GM19397 (cell line): ENCODE results near the gene SLC7A6OS.

ENCODE experiments used
- ATAC-seq: cut with Tn5 transposase; IDR thresholded peaks from one replicate; pipeline ENCODE4 v1.9.1; 2021; ENCODE audit warnings: mild to moderate bottlenecking, moderate library complexity; ENCODE audit not compliant: unreplicated experiment

The SLC7A6OS gene

DNA sequence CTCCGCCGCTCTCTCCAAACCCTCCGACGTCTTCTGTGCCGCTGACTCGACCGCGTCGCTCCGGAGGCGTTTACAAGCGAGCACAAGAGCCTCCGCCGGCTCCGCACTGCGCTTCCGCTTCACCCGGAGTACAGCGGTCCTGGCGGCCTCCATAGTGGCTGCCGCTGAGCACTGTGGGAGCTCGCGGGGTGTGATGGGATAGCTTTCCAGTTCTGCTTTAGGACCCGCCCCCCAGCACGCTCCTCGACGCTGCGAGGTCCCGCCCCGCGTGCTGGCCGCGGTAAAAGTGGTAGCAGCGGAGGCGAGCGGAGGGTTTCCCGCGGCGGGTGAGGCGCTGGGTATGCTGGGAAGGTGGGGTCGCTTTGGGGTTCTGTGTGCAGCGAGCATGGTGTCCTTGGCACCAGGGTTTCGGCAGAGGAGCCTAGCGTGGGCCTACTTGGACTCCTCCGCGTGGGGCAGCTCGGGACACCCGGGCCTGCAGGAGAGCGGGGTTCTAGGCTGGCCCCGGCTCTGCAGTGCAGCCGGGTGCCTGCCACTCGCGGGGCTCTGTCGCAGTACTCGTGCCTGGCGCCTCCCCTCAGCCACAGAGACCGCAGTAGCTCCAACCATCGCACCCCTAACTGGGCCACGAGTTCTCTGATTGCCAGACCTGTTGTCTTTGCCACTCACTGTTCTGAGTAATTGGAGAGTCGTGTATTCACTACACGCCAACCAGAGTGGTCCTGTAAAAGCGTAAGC lies at the start of gene SLC7A6OS, which contains the start of gene PRMT7:
SLC7A6OS (minus strand) TSS at position 173 of the 738 bp plus-strand sequence; CDS start at position 153, 20 bp downstream.
PRMT7 (plus strand) TSS at position 246 of the 738 bp plus-strand sequence. CDS start 4,961 bp downstream, outside the sequence.
- ATAC-seq = peak; percentile 95

DNA sequence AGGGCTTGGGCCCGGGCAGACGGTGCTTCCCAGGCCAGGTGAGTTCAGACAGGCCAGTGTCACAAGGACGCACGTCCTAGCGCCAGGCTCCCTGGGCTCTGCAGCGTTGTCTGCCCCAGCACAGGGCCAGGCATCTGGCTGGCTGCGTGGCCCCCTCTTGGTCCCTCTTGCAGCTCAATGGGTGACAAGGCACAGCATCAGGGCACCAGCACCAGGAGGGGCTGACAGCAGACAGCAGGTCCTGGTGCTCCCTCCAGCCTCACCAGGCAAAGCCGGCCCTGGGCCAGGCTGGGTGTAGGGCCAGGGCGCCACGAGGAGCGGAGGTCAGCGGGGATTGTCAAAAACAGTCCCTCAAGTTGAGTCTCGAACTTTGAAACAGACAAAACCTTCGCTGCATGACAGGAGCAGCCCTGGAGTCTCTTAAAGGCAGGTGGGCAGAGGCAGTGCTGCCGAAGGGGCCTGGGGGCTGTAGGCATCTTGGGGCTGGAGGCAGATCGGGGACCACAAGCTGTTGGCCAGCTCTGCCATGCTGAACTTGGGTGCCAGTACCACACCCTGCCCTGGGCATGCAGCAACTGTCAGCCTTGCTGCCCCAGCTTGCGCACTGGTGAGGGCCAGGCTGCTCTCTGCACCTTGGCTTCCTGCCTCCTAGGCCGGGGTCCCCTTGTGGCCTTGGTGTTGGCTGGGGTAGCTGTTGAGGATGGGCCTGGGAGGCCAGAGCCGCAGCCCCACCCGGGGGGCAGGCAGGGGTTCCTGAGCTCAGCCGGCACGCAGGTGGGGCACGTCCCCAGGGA lies 48.8 kb upstream of the SLC7A6OS start:
- ATAC-seq = no peak

DNA sequence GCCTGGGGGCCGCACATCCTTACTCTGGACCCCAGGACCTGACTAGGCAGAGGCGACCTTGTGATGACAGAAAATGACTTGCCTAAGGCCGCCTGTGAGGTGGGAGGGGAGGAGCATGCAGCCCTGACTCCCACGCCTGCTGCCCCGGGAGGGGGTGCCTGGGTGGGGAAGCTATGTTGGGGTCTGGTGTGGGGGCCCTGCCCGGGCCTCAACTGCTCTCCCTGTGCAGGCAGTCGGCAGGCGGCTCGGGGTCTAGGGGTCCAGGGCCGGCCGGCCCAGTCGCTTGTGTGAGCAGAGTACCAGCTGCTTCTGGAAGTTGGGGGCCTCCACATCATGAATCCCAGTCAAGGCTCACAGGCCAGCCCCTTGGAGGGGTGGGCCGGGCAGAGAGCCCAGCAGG lies 48.2 kb upstream of the SLC7A6OS start:
- ATAC-seq = no peak

DNA sequence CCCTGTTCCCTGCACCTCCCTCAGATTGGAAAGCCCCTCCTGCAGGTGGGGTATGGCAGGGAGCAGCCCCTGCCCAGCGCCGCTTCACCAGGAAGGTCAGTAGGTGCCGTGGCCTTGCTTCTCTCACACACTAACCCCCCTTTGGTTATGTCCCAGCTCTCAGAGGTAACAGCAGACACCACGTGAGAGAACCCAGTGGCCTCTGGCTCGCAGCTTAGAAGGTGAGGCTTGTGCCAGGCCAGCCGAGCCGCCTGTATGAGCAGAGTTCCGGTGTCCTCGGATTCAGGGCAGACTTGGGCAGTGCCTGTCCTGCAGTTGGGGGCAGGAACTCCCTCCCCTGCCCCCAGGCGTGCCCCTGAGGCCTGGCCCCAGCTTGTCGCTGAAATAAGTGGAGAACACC lies 47.2 kb upstream of the SLC7A6OS start:
- no peak for ATAC-seq

DNA sequence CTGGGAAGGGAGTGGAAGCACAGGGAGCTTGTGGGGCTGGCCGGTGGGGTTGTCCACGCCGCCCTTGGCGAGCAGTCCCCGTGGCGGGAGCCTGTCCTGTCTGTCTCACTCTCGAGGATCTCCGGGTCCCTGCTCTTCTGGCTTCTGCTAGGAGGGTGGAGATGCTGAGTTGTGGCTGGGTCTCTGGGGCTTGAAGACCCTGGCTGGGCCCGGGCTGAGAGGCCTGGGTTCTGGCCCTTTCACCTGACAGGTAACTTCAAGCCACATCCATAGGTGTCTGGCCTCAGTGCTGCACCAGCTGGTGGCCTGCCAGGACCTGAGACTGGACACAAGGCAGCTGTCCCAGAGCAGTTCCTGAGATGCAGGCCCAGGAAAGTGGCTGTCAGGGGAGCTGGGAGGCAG lies 46.8 kb upstream of the SLC7A6OS start:
- ATAC-seq = no peak

DNA sequence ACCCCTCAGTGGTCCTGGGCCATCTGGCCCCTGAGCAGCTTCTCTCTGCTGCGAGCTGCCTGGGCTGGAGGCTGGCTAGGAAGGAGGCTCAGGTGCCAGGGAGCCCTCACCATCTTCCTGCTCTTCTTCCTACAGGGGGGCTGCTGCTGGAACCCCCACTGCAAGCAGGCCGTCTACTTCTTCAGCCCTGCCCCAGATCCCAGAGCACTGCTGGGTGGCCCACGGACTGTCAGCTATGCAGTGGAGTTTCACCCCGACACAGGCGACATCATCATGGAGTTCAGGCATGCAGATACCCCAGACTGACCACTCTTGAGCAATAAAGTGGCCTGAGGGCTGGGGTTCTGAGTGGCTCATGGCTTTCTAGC lies 46.2 kb upstream of the SLC7A6OS start:
- no peak for ATAC-seq

DNA sequence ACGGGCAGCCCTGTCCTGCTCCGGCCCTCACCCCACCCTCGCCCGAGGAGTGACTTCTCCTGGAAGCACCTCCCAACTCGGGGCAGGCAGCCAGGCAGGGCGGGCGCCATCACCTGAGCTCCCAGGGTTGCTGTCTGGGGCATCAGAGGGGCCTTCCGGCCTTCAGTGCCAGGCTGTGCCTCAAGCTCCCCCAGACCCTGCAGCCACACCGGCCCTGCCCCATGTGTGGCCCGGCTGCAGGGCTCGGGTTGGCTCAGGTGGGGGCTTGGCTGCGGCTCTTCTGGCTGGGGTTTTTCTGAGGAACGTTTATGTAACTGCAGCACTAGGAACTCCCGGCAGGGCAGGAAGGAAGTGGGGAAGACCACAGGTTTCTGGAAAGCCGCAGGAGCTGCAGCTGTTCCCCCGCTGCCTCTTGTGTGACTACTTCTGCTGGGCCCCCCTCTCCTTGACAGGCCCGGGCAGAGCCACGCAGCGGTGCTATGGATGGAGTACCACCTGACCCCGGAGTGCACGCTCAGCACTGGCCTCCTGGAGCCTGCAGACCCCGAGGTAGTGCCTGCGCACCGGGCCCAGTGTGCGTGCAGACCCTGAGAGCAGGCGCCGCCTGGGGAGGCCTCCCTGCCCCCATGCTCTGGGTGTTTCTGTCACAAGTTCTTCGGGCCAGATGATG lies 45.6 kb upstream of the SLC7A6OS start:
- ATAC-seq = peak; percentile 71

DNA sequence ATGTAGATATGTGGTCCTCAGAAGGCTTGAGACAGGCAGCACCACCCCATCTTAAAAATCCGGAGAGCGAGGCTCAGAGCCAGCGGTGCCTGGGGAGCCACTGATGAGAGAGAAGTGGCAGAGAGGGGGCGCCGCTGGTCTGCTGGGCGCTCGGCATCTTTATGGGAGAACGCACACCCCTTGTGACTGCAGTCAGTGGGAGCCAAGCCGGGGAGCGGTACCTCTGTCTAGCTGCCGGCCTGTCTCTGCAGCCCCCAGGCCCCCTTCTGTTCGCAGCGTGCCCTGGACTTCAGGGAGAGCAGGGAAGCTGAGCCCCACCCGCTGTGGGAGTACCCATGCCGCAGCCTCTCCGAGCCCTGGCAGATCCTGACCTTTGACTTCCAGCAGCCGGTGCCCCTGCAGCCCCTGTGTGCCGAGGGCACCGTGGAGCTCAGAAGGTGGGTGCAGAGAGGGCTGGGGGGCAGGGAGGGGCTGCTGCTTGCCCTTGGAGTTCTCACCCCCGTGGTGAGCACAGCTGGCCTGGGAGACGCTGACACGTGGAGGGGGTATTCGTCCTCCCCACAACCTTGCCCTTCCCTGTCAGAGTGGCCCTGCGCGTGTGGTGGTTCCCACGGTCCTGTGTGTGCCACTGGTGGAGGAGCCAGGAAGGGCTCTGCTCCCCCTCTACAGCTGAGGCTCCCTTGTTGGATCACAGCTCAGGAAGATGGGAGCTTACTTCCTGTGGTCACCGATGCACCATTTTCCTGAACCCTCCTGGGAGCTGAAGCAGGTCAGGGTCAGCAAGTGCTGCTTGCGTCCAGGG lies 44.9 kb upstream of the SLC7A6OS start:
- ATAC-seq = no peak

DNA sequence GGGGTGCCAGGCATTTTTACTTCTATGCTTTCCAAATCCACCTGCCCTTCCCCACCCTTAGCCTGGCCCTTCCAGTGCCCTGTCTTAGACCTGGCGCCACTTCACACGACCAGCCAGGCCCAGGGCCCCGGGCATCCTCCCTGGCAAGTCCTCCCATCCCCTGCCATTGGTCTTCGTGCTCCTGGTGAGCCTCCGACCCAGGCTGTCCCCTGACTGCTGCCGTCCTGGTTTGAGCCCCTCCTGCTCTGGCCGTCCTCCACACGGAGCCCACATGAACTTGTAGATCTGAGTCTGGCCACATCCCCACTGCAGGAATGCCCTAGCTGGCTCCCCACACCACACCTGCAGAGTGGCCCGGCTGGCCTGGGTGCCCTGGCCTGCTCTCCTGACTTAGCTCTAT lies 44.1 kb upstream of the SLC7A6OS start:
- ATAC-seq = no peak

DNA sequence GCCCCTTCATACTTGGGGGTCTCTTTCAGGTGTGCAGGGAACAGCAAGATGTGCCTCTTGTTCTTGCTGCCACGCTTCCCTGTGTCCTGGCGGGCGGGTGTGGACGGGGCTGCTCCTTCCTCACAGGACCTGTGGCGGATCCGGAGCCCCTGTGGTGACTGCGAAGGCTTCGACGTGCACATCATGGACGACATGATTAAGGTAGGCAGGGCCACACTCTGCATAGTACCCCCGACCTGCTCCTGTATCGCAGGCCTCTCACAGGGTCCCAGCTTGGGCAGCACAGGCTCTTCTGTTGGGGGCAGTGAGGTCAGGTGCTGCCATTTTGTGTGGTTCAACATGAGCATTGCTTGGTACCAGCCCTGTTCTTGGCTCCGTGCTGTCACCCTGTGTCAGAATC lies 42.6 kb upstream of the SLC7A6OS start:
- ATAC-seq = no peak

DNA sequence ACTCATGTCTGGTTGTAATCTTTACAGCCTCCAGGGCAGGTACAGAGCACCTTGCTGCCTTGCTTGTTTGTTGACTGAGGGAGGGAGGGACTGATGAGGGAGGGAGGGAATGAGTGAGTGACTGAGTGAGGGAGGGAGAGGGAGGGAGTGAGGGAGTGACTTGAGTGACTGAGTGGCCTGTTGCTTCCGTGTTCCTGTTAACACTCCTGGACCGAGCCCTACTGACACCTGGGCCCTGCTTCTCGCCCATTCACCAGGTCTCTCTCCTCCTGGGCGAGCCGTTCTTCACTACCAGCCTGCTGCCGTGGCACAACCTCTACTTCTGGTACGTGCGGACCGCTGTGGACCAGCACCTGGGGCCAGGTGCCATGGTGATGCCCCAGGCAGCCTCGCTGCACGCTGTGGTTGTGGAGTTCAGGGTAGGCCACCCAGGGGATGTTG lies 41.3 kb upstream of the SLC7A6OS start:
- ATAC-seq = no peak

DNA sequence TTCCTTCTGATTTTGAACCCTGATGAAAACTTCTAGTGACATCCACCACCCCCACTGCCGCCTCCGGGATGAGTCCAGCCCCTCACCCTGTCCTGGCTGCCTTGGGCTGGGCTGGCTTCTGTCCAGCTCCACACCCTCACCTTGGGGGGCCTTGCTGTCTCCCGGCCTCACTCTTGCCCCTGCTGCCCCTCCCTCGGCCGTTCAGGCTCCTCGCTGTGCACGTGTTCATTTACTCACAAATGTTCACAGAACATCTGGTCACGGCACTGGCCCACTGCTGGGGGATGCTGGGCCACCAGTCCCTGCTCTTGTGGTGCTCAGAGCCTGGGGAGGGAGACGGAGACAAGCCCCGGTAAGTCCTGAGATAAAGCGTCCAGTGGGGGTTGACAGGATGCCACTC lies 40.7 kb upstream of the SLC7A6OS start:
- ATAC-seq = no peak

DNA sequence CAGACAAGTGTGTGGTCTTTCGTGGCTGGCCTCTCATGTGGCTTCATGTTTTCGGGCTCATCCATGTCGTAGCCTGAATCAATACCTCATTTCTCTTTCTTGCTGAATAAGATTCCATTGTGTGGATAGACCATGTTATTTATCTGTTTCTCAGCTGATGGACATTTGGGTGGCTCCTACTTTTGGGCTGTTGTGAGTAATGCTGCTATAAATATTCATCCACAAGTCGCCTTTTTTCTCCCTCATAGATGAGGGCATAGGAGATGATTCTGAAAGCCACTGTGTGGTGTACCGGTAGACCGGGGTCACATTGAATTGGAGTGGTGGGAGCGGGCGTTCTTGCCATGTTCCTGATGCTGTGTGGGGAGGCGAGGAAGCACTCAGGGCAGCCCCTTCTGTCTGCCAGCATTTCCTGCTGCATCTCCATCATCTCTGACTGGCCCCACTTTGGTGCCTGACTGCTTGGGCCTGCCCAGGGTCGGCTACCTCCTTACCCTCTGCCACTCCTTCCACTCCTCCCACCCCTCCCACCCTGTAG lies 40.1 kb upstream of the SLC7A6OS start:
- no peak for ATAC-seq

DNA sequence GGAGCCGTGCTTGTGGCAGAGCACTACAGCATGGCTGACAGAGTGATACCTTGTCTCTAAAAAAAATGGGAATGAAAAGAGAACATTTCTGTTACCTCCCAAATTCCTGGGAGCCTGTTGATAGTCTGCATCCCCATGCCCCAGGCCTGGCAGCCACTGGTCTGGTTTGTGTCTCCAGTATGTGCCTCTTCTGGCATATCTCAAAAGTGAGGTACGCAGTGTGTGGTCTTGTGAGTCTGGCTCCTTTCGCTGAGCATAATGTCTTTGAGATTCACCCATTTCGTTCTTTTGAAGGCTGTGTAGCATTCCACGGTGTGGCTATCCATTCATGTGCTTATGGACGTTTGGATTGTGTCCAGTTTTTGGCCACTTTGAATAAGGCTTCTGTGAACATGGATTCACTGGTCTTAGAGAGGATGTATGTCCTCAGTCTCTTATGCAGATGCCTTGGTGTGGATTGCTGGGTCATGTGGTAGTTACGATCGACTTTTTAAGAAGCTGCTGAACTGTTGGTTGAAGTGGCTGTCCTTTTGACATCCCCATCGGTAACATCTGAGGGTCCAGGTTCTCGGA lies 39.2 kb upstream of the SLC7A6OS start:
- ATAC-seq = no peak

DNA sequence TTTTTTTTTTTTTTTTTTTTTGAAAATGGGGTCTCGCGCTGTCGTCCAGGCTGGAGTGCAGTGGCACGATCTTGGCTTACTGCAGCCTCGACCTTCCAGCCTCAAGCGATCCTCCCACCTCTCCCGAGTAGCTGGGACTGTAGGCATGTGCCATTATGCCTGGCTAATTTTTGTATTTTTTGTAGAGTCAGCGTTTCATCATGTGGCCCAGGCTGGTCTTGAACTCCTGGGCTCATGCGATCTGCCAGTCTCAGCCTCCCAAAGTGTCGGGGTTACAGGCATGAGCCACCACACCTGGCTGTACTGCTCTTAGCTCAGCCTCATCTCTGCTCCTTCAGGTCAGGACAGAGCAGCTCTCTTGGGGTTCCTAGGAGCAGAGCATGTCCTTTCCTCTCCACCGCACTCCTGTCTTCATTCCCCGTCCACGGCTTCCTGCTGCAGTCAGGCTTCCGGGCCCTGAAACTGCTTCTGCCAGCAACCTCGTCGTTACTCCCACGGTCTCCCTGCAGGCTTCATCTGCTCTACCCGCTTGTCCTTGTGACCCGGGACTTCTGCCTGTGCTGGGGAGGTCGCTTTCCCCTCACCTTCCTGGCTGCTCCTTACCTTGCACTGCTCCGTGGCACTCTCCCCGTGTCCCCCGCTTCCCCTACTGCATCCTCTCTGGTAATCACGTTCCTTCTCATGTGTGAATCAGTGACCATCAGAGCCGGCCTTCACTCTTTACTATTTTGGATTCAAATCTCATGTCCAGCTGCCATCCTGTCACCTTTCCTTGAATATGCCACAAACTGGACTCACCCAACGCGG lies 38.1 kb upstream of the SLC7A6OS start:
- ATAC-seq = no peak

DNA sequence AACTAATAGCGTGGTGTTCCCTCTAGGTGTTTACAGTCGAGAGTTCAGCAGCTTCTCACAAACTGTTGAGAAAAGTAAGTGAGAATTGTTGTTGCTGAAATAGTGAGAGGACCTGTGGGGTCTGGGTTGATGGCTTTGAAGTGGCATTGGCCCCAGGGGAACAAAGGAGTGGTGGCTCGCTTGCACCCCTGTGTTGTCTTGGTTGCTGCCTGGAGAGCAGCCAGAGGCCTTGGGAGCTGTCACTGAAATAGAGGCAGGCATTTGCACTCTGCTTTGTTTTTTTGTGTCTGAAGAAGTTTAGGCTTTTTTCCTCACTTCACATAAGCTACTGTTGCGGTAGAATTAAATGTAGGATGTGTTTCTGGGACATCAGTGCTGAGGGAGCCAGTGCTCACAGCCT lies 36.9 kb upstream of the SLC7A6OS start:
- no peak for ATAC-seq

DNA sequence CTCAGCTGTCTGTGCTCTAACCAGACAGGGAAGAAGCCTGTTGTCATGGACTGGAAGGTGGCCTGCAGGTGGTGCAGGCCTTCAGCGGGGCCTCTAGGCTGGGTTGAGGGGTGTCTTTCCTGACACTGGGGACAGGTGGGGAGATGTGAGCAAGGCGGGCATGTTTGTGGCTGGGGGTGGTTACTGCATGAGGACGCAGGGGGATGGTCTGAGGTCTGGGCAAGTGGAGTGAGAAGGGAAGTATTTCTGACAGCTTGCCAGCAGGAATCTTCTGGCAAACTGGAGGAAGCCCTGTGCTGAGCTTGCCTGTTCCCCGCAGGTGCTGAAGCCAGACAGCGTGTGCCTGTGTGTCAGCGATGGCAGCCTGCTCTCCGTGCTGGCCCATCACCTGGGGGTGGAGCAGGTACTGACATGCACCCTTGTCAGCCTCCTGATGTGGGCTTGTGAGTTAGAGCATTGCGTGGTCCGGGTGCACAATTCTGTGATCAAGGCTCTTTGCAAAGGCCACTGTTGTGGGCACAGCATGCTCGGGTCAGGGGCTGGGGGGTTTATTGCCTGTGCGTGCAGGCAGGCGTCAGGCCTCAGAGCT lies 36.2 kb upstream of the SLC7A6OS start:
- ATAC-seq = no peak

DNA sequence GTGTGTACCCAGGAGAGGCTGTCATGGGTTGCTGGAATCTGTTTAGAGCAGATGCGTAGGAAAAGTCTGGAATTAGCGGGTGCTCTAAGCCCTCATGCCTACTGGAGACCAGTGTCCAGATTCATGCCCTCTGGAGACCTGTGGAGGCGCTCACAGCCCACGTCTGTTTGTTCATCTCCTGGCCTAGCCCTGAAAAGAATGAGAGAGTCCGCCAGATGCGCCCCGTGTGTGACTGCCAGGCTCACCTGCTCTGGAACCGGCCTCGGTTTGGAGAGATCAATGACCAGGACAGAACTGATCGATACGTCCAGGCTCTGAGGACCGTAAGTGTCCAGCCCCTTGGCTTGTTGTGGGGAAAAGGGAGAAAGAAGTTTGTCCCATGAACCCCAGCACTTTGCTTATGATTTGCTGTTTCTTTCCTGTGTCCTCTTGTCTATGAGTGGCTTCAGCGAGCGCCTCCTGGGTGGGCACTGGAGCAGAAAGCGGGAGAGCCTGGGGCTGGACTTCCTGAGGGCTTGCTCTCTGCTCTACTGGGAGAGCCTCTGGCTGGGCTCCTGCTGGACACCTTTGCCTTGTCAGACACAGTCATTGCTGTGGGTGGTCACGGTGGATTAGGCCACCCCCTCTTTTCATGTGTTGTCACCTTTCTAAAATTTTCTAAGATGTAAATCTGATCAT lies 35.4 kb upstream of the SLC7A6OS start:
- ATAC-seq = no peak
